Urinary bladder (tissue), 4 donors: Measurements from ENCODE around the gene RAB8B. TPM values are rescaled to one million over a fixed set of nuclear protein-coding genes. Genes with fewer than 3 reads are reported as not detected.

Experiments used
- DNase-seq: peaks from one replicate; pipeline ENCODE4 v3.0.0-alpha.2; 2015; ENCODE audit errors: extremely low spot score
- H3K27ac ChIP-seq: one replicate; pipeline ENCODE4 v1.5.1; 2013; ENCODE audit warnings: low read depth, mild to moderate bottlenecking, moderate library complexity
- H3K36me3 ChIP-seq: one replicate; pipeline ENCODE4 v1.6.1; 2013; ENCODE audit warnings: mild to moderate bottlenecking, moderate library complexity; ENCODE audit not compliant: insufficient read depth
- H3K4me1 ChIP-seq: one replicate; pipeline ENCODE4 v1.6.1; 2013; ENCODE audit warnings: mild to moderate bottlenecking, moderate library complexity; ENCODE audit not compliant: insufficient read depth
- H3K4me3 ChIP-seq: one replicate; pipeline ENCODE4 v1.5.1; 2013; ENCODE audit warnings: low read depth, low read length
- WGBS: extraction: QIAGEN DNeasy Blood & Tissue Kit; methylation state at CpG from one replicate; pipeline ENCODE4 v1.1.7; 2013; 5-methylcytosine and 5-hydroxymethylcytosine counted together
- polyA plus RNA-seq: library from polyadenylated mRNA; stranded (reverse); fragments of 200-250 nt; gene quantifications from one replicate; pipeline ENCODE4 v1.2.3, GENCODE V29; 2013
- total RNA-seq: library from RNA; depleted of rRNA; stranded (reverse); fragments of >200 nt; gene quantifications from one replicate; pipeline ENCODE4 v1.2.3, GENCODE V29; 2014
- donor health status: healthy with polysubstance abuse.
- donor health status: healthy.

The RAB8B gene
- total and polyA plus RNA-seq, 2 donors, result 27.7 to 105 TPM

- H3K36me3 ChIP-seq, result no peaks in the 10 kb centered on the region
- WGBS, result 88% methylated on average over 2 of the region's 2 CpGs
Measured at GRCh38 chr15:63166219-63166618, 23.2 kb upstream of the RAB8B start.

GRCh38 chr15:63169788-63170187, 19.6 kb upstream of the RAB8B start:
- H3K4me3 ChIP-seq, result no peak overlapping the region
- DNase-seq, result no peak
- no peaks in the 10 kb centered on the region for H3K36me3 ChIP-seq
- H3K27ac ChIP-seq, result no peak overlapping the region
- H3K4me1 ChIP-seq, result no peaks in the 10 kb centered on the region
- WGBS, result 83% methylated on average over 2 of the region's 2 CpGs

More at GRCh38 chr15:63166219-63166618, 23.2 kb upstream of the RAB8B start:
- Histone ChIP-seq H3K27ac (no peak overlapping the region), H3K4me3 (no peak overlapping the region), H3K4me1 (no peaks in the 10 kb centered on the region)
- no peak for DNase-seq

DNA sequence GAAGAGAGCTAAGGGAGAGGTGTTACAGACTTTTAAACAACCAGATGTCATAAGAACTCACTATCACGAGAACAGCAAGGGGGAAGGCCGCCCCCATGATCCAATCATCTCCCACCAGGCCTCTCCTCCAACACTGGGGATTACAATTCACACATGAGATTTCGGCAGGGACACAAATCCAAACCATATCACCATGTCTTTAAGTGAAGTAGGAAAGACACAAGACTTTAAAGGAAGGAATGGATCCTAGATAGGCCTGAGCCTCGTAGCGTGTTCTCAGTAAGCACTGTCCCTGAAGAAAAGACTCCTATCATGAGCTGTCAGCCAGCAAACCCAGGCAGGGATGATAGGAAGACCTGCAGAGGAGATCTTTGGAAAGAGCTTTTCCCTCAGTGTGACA, 17.0 kb upstream of the RAB8B start:
- 90% methylated on average over 5 of the region's 5 CpGs for whole genome bisulfite sequencing
- H3K27ac ChIP-seq, result no peak overlapping the region
- H3K4me3 ChIP-seq, result no peak overlapping the region
- H3K36me3 ChIP-seq, result no peaks in the 10 kb centered on the region
- no peaks in the 10 kb centered on the region for H3K4me1 ChIP-seq
- DNase-seq, result no peak

DNA sequence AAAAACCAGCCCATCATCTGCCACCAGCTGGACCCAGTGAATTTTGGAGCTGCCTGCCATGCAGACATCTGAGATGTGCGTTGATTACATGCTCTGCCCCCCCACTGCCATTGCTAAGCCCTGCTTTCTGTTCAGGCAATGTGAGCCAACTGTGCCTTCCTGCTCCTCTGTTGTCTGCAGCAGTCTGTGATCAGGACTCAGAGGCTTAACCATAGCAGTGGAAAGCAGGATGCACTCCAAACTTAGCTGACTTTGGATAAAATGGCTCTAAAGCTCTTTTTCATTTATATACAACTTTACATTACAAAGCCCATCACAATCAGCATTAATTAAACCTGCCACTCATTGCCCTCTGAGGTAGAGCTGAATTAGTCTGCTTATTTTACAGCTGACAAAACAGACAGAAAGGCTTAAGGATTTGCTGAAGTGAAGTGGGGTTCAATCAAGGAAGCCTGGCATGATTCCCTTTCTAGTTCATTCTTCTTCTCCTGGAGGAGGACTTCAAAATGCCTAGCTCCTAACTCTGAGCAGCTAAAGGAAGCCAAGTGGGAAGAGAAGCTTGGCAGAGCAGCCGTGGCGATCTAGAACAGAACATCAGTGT, 16.5 kb upstream of the RAB8B start:
- Histone ChIP-seq H3K4me3 (no peak overlapping the region), H3K36me3 (no peaks in the 10 kb centered on the region), H3K4me1 (no peaks in the 10 kb centered on the region), H3K27ac (no peak overlapping the region)
- no peak for DNase-seq
- 62% methylated on average over 3 of the region's 3 CpGs for WGBS

DNA sequence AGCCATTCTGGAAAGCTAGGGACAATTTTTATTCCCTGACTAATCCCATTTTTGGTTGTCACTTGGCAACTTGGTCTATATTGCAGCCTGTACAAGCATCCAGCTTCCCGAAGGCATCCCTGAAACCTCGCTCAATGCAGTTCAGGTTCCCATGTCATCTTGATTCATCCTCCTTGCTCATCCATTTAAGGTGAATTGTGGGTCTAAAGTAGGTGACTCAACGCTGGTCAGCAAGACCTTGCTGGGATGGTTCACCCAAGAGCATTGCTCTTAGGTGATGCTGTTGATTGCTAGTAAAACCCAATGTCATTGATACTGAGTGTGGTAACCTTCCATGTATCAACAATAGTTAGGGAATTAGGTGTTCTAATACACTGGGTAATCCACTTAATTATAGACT, 13.1 kb upstream of the RAB8B start:
- no peak overlapping the region for H3K4me3 ChIP-seq
- H3K36me3 ChIP-seq, result no peaks in the 10 kb centered on the region
- 93% methylated on average over 3 of the region's 3 CpGs for WGBS
- H3K27ac ChIP-seq, result no peak overlapping the region
- no peak for DNase-seq
- H3K4me1 ChIP-seq, result no peaks in the 10 kb centered on the region

DNA sequence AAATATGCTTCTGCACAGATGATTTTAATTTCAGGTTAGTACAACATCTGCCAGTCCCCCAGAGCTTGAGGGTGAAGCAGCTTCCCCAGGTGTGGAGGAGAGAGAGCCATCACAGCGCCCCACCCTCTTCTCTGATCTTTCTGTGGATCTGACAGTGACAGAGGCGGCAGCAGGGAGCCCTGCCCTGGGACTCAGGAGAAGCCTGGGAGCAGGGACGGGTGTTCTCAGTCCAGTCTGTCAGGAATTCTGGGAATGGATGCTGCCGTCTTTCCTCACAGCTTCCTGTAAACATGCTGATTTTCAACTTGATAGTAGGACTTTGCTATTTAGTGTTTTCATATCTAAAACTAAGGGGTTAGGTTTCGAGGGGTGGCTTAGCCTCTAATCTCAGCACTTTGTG, 11.4 kb upstream of the RAB8B start:
- Histone ChIP-seq H3K27ac (no peak overlapping the region), H3K4me3 (no peak overlapping the region), H3K36me3 (no peaks in the 10 kb centered on the region), H3K4me1 (no peaks in the 10 kb centered on the region)
- WGBS, result 33% methylated on average over 5 of the region's 5 CpGs
- DNase-seq, result no peak

GRCh38 chr15:63180746-63181145, 8.7 kb upstream of the RAB8B start:
- no peak for DNase-seq
- Histone ChIP-seq H3K4me1 (no peaks in the 10 kb centered on the region), H3K36me3 (no peaks in the 10 kb centered on the region), H3K4me3 (no peak overlapping the region), H3K27ac (no peak overlapping the region)
- WGBS, result 89% methylated on average over 2 of the region's 2 CpGs

GRCh38 chr15:63181648-63182047, 7.8 kb upstream of the RAB8B start:
- no peak for DNase-seq
- no peaks in the 10 kb centered on the region for H3K4me1 ChIP-seq
- no peak overlapping the region for H3K4me3 ChIP-seq
- WGBS, result 90% methylated on average over 2 of the region's 2 CpGs
- no peak overlapping the region for H3K27ac ChIP-seq
- no peaks in the 10 kb centered on the region for H3K36me3 ChIP-seq

DNA sequence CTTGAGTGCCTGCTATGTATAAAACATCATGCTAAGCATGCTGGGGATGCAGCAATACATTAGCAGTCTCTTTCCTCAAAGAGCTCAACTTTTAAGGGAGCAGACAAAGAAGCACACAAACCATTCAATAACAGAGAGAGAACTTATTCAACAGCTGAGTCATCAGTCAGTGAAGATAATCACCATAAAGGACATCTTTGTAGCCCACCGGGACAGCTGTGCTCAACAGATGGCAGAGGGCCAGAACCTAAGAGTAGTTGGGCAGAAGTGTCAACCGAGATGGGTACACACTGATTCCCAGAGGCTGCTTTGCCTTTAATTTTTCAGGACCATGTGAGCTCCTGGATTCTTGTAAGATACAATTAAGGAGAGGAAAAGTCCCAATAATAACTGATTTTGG, 4.2 kb upstream of the RAB8B start:
- DNase-seq, result no peak
- H3K36me3 ChIP-seq, result no peaks in the 10 kb centered on the region
- no peak overlapping the region for H3K4me3 ChIP-seq
- WGBS, result 57% methylated on average over 2 of the region's 2 CpGs
- H3K4me1 ChIP-seq, result no peaks in the 10 kb centered on the region
- no peak overlapping the region for H3K27ac ChIP-seq

DNA sequence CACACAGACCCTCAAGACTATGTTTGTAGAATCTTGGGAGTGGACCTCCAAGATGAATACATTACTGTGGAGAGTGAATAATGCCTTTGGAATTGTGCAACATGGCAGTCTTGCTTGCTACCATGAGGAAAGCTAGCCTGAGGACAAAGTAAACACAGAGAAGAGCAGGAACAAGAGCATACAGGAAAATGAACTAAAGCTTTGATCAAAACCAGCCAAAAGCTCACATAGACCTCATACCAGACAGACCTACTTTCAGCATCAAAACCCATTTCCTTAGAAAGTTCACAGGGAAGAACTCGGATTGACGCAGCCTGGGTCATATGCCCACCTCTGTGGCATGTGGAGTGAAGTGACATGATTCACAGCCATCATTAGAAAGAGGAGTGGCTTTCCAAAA, 3.3 kb upstream of the RAB8B start:
- no peak overlapping the region for H3K4me3 ChIP-seq
- no peaks in the 10 kb centered on the region for H3K36me3 ChIP-seq
- H3K27ac ChIP-seq, result no peak overlapping the region
- H3K4me1 ChIP-seq, result no peaks in the 10 kb centered on the region
- DNase-seq, result no peak
- WGBS, result 66% methylated on average over 2 of the region's 2 CpGs

GRCh38 chr15:63187589-63188226, 1.7 kb upstream of the RAB8B start:
- H3K36me3 ChIP-seq, result no peaks in the 10 kb centered on the region
- H3K4me1 ChIP-seq, result no peaks in the 10 kb centered on the region
- no peak overlapping the region for H3K4me3 ChIP-seq
- 84% methylated on average over 5 of the region's 5 CpGs for WGBS
- no peak overlapping the region for H3K27ac ChIP-seq
- no peak for DNase-seq

DNA sequence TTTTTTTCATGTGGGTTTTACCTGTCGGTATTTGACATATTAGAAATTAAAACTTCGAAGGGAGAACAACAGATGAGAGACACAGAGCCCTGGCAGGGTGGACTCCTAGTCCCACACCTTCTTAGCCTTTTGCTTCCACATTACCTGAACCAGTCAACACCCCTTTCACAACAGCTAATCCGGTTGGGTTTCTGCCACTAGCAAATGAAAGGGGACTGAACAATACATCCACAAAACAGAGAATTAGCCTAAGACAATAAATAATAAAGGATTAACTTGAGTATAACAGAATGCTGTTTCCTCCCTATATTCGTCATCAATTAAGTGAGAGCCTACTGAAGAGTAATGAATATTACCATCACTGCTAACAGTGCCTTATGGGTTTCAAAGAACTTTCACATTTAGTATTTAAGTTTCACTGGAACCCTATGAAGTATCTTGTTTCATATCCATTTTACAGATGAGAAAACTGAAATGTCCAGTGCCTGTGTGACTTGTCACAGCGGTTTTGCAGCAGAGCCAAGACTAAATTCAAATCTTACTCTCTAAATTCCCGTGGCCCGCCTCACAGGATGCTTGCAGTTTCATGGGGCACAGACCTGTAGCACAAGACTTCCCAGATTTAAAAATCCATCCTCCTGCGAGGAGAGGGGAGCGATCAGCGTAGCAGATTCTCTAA, 1.0 kb upstream of the RAB8B start:
- no peak for DNase-seq
- no peaks in the 10 kb centered on the region for H3K36me3 ChIP-seq
- H3K4me3 ChIP-seq, result peak overlapping the region; percentile 41
- no peak overlapping the region for H3K27ac ChIP-seq
- WGBS, result 38% methylated on average over 10 of the region's 10 CpGs
- H3K4me1 ChIP-seq, result no peaks in the 10 kb centered on the region

DNA sequence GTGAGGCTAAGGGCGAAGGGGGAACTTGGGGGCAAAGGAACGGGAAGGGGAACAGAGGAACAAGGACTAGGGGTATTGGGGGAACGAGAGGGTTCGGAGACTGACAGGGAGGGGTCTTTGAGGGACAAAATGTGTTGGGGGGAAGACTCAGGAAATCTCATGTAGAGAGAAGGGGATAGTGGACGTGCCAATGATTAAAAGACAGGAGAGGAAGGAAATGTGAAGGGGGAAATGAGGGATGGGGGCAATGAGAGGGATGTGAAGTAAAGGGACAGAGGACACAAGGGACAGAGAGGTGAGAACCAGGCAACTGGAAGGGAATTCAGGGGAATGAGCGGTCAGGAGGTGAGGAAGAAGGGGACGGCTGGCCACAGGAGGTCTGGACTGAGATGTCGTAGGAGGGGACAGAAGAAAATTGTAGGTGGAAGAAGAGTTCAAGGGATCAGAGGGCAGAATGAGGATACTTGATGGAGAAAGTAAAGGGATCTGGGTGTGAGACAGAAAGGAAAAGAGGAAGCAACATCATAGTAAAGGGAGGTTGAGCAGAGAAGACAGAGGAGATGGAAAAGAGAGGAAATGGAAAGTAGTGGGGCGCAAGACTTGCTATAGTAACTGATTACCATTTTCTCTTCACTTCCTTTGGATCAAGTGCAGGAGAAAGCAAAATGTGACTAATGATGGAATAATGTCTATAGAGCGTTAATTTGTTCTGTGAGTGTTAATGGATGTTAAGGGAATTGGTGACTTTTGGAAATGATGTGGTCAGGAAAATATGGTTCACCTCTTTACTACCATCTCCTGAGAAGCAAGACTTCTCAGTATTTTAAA, 749 bp downstream of the RAB8B start:
- Histone ChIP-seq H3K36me3 (no peaks in the 10 kb centered on the region), H3K4me1 (no peaks in the 10 kb centered on the region), H3K4me3 (peak overlapping the region; percentile 87), H3K27ac (peak overlapping the region; percentile 68)
- DNase-seq, result no peak
- WGBS, result 11% methylated on average over 10 of the region's 10 CpGs
